GM13976 (cell line): ENCODE data around the gene ELF2.
"Not testable (repeated sequence)": the region's sequence is repeated elsewhere in the genome, so short reads cannot be mapped to it uniquely, and the experiment has no call there.

Source experiments
- DNase-seq: peaks from one replicate; pipeline ENCODE4 v3.0.0; 2012; ENCODE audit warnings: low spot score
- CTCF ChIP-seq: IDR thresholded peaks from 2 replicates; pipeline ENCODE4 v1.5.1; 2012; ENCODE audit warnings: borderline replicate concordance, mild to moderate bottlenecking; ENCODE audit not compliant: insufficient read depth; ENCODE audit errors: extremely low read depth, missing control alignments, control extremely low read depth
- in situ Hi-C: fragments of 300-500 bp; cut with MboI; formaldehyde crosslinking; loops from one replicate; pipeline ENCODE4 v1.12.0; 2022; ENCODE audit warnings: low sequenced_read_pairs, mixed read lengths, inconsistent platforms; ENCODE audit not compliant: unreplicated experiment

Gene ELF2

DNA sequence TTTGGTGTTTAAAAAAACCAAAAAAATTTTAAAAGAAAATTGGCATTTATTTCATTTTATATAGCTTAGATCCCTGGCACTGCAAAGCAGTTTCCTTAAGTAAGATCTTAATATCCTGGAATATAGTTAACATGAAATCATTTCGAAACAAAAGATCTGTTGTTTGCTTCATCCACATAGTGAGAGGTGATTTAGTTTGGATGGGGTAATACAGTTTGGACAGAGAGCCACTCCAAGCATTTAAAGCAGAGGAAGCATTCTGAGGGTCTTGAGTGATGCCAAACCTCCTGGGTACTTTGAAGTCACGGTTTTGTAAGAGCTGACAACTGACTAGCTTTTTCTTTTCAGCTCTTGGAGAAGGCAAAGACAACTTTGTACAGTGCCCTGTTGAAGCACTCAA, 132.7 kb downstream of the ELF2 start:
- in situ Hi-C loops, result no loop called here

GRCh38 chr4:139042981-139043460, 134.0 kb downstream of the ELF2 start:
- no peak for TF ChIP-seq CTCF
- no peak for DNase-seq
- in situ Hi-C loops, result no loop called here

More for the DNA sequence above, 132.7 kb downstream of the ELF2 start:
- no peak for DNase-seq
- no peak for TF ChIP-seq CTCF

DNA sequence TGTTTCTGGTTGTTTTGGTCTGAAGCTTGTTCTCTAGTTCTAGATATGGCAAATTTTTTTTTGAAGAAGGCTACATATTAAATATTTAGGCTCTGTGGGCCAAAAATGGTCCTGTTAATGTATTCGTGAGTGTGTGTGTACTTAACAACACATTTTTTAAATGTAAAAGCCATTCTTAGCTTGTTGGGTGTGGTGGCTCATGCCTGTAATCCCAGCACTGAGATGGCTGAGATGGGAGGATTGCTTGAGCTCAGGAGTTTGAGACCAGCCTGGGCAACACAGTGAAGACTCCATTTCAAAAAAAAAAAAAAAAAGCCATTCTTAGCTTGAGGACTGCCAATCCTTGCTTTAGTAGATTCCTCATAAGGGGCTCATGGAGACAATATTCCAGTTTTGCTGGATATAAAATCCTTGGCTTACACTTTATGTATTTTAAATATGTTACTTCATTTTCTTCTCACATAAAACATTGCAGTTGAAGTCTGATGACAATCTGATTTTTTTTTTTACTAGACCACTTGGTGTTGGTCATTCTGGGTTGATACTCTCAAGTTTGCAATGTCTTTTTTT, 138.1 kb downstream of the ELF2 start:
- in situ Hi-C loops, result loop anchor here (10.0 kb wide), 1 partner anchor 256 kb away; no protein-coding TSS in a partner anchor
- no peak for DNase-seq
- no peak for TF ChIP-seq CTCF

DNA sequence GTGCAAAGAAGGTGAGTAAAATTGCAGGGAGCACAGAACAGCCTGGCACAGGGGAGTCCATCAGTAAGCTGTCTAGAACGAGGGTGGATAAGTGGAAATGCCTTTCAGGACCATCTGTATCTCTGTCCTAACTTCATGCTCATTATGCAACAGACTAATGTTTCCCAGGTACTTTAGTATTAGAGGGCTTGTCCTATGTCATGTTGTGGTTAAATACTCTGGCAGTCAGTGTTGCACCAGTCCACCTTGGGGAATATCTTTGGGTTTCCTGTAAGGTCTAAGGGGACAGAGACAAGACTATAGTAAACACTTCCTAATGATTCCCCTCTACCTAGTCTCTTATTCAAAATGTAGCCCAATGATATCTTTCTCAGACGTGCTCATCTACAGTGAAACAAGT, 140.1 kb downstream of the ELF2 start:
- no peak for DNase-seq
- in situ Hi-C loops, result loop anchor here (10.0 kb wide), 1 partner anchor 258 kb away; no protein-coding TSS in a partner anchor
- TF ChIP-seq CTCF, result no peak

- no peak for TF ChIP-seq CTCF
- in situ Hi-C loops, result loop anchor here (10.0 kb wide), 1 partner anchor 259 kb away; no protein-coding TSS in a partner anchor
- no peak for DNase-seq
Observed at GRCh38 chr4:139035650-139036049, 141.4 kb downstream of the ELF2 start.

DNA sequence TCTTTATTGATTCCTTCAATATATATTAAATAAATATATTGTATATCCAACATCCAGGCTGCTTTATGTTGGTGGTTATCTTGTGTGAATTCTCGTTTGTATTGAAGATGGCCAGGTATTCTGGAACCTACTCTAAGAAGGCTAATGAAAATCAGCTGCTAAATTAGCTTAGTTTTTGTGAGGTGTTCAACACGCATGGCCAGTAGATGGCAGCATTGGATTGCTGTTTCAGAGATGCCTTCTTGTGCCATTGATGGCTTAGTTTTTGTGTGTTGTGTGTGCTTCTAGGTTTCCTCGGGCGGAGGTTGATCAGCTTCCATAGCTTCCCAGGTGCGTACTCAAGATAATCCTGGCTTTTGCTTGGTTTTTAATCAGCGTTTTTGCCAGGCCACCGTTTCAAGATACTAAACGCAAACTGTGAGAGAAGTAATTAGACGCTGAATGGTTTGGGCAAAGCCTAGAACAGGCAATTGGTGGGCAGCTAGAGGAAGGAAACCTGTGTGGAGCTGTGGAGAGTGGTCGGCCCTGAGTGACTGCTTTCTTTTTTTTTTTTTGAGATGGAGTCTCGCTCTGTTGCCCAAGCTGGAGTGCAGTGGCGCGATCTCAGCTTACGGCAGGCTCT, 146.3 kb downstream of the ELF2 start:
- in situ Hi-C loops, result loop anchor here (10.0 kb wide), 1 partner anchor 264 kb away; no protein-coding TSS in a partner anchor
- peak; percentile 77 for DNase-seq
- TF ChIP-seq CTCF, result peak; percentile 76

- in situ Hi-C loops, result loop anchor here (10.0 kb wide), 1 partner anchor 265 kb away; no protein-coding TSS in a partner anchor
- DNase-seq, result not testable (repeated sequence)
Observed at GRCh38 chr4:139029866-139030363, 147.1 kb downstream of the ELF2 start.
